Nephron progenitor cell (in vitro differentiated cells): ENCODE results near the gene TRABD2B.

Experiments
- DNase-seq: peaks from one replicate; pipeline ENCODE4 v3.0.0; 2021
- H3K27ac Mint-ChIP-seq: 2 replicates; pipeline ENCODE4 v1.8.0; 2021; ENCODE audit warnings: mild to moderate bottlenecking, moderate library complexity, mixed read lengths
- H3K27me3 Mint-ChIP-seq: 2 replicates; pipeline ENCODE4 v1.8.0; 2021; ENCODE audit warnings: mild to moderate bottlenecking, low read depth, mixed read lengths; ENCODE audit not compliant: poor library complexity
- H3K36me3 Mint-ChIP-seq: 2 replicates; pipeline ENCODE4 v1.8.0; 2021; ENCODE audit warnings: low read depth, mixed read lengths
- H3K4me1 Mint-ChIP-seq: 2 replicates; pipeline ENCODE4 v1.8.0; 2021; ENCODE audit warnings: mixed read lengths
- H3K4me3 Mint-ChIP-seq: 2 replicates; pipeline ENCODE4 v1.8.0; 2021; ENCODE audit warnings: mild to moderate bottlenecking, moderate library complexity, mixed read lengths
- H3K9me3 Mint-ChIP-seq: 2 replicates; pipeline ENCODE4 v1.8.0; 2021; ENCODE audit warnings: mild to moderate bottlenecking, moderate library complexity, mixed read lengths
- CTCF ChIP-seq: fragments of 200-600 bp; sonication (generic); IDR thresholded peaks from 2 replicates; pipeline ENCODE4 v1.5.0; 2021; ENCODE audit warnings: antibody characterized with exemption

TRABD2B gene

GRCh38 chr1:47838562-47839432 is 158.4 kb downstream of the TRABD2B start:
- DNase-seq = no peak
- Mint-ChIP-seq H3K9me3 (peaks cover 25% of the 10 kb centered on the region), H3K4me3 (no peak overlapping the region), H3K27me3 (peaks cover 11% of the 10 kb centered on the region), H3K36me3 (peaks cover 20% of the 10 kb centered on the region), H3K4me1 (peaks cover 60% of the 10 kb centered on the region), H3K27ac (peak overlapping the region; percentile 74)
- no peak for TF ChIP-seq CTCF

- no peak for DNase-seq
- Mint-ChIP-seq H3K4me3 (no peak overlapping the region), H3K27ac (no peak overlapping the region), H3K36me3 (peaks cover 20% of the 10 kb centered on the region), H3K27me3 (peaks cover 16% of the 10 kb centered on the region), H3K4me1 (peaks cover 52% of the 10 kb centered on the region), H3K9me3 (peaks cover 29% of the 10 kb centered on the region)
- no peak for TF ChIP-seq CTCF
Measured at GRCh38 chr1:47837866-47838561, 159.2 kb downstream of the TRABD2B start.

GRCh38 chr1:47837056-47837830 is 159.9 kb downstream of the TRABD2B start:
- Mint-ChIP-seq H3K4me3 (no peak overlapping the region), H3K36me3 (peaks cover 20% of the 10 kb centered on the region), H3K27ac (no peak overlapping the region), H3K4me1 (peaks cover 45% of the 10 kb centered on the region), H3K9me3 (peaks cover 29% of the 10 kb centered on the region), H3K27me3 (peaks cover 18% of the 10 kb centered on the region)
- no peak for DNase-seq
- TF ChIP-seq CTCF = no peak

- no peak for TF ChIP-seq CTCF
- Mint-ChIP-seq H3K9me3 (peaks cover 29% of the 10 kb centered on the region), H3K4me1 (peaks cover 40% of the 10 kb centered on the region), H3K27ac (no peak overlapping the region), H3K4me3 (no peak overlapping the region), H3K36me3 (peaks cover 20% of the 10 kb centered on the region), H3K27me3 (peaks cover 13% of the 10 kb centered on the region)
- no peak for DNase-seq
Measured at GRCh38 chr1:47835409-47835808, 161.8 kb downstream of the TRABD2B start.

- Mint-ChIP-seq H3K4me1 (peaks cover 39% of the 10 kb centered on the region), H3K4me3 (no peak overlapping the region), H3K36me3 (peaks cover 20% of the 10 kb centered on the region), H3K9me3 (peaks cover 29% of the 10 kb centered on the region), H3K27ac (no peak overlapping the region), H3K27me3 (peaks cover 15% of the 10 kb centered on the region)
- no peak for DNase-seq
- TF ChIP-seq CTCF = no peak
Measured at GRCh38 chr1:47834326-47834725, 162.9 kb downstream of the TRABD2B start.
